HG03354 (cell line): ENCODE data around the gene SEMA3F.

Experiments
- ATAC-seq: cut with Tn5 transposase; IDR thresholded peaks from one replicate; pipeline ENCODE4 v1.9.1; 2021; ENCODE audit warnings: mild to moderate bottlenecking; ENCODE audit not compliant: unreplicated experiment, poor library complexity, severe bottlenecking

The SEMA3F gene

DNA sequence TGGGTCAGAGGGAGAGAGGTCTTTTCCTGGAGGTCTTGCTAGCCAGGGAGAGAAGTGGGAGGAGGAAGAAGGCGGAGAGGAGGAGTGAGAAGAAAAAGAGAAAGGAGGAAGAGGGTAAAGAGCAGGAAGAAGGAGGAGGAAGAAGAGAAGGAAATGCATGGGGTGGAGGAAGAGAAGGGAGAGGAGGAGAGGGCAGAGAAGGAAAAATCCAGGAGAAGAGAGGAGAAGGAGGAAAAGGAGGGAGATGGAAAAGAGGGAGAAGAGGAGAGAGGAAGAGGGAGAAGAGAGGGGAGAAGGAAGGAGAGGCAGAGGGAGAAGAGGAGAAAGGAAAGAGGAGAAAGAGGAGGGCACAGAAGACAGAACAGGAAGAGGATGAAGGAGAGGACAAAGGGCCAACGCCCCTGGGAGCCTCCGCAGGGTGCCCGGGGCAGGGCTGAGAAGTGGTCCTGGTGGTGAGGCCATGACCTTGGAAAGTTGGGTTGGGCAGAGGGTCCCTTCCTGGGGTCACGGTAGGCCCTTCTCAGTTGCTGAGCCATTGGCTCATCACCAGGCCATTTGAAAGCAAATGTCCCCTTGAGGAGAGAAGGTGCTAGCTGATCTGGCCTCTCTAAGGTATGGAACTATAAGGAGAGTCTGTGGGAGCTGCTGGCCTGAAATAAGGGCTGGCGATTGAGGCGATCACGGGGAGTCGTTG lies 1.2 kb upstream of the SEMA3F start:
- no peak for ATAC-seq

- peak; percentile 36 for ATAC-seq
Observed at GRCh38 chr3:50154476-50154839, 666 bp upstream of the SEMA3F start.

DNA sequence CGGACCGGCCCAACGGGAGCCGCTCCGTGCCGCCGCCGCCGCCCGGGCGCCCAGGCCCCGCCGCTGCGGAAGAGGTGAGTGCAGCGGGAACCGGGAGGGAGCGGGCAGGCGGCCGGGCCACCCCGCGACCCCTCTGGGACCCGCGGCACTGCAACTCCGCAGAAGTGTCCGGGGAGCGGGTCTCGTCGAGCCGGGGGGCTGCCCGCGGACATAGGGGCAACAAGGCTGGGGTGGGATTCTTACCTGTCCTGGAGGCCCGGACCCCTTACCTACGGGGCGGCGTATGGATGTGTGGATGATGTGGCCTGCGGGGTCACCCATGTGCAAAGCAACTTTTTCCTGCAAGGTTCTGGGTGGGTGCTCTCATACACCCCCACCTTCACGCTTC lies 361 bp downstream of the SEMA3F start:
- no peak for ATAC-seq

- no peak for ATAC-seq
Observed at GRCh38 chr3:50155891-50156290, 767 bp downstream of the SEMA3F start.

GRCh38 chr3:50156549-50157493 lies 1.7 kb downstream of the SEMA3F start:
- no peak for ATAC-seq

- ATAC-seq = no peak
Observed at GRCh38 chr3:50157827-50158529, 2.9 kb downstream of the SEMA3F start.

DNA sequence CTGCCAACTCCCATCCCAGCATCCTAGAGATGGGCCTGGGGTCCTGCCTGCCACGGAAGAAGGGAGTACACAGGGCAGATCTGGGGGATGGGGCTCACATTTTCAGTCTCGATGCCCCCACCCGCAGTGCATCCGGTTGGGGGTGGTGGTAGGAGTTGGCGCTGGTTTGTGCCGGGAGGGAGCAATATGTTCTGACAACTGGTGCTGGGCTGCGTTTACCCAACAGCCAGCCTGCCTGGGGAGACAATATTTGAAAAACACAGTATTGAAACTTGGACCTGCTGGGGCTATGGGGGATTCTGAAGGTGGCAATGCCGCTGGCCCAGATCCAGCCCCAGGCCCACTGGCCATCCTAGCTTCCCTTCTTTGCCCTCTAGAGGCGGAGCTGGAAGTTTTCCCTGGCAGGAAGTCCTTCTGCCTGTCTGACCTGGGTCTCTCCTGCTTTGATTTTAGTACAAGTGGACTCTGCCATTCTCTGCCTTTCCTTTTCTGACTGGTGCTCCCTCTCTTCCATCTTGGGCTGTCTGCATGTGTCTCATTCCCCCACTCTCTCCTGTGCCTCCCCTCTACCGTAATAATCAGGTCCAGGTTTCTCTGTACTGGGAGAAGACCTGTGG lies 3.5 kb downstream of the SEMA3F start:
- no peak for ATAC-seq

DNA sequence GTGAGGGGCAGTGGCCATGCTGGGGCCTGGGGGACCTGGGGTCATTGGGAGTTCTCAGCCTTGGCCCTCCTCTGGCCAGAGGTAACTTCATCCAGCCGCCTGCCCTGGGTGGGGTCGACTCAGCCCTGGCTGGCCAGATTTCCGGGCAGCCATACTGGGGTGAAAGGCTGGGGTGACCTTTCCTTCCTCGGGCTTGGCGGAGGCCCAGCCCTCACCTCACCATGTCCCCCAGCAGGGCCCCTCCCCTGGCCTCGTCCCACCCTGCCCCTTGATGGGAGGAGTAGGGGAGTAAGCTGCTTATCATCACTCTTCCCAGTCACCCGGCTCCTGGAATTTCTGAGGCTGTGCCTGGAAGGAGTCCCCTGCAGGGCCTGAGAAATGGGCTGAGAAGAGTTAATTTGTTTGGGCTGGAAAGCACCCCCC lies 5.4 kb downstream of the SEMA3F start:
- no peak for ATAC-seq

DNA sequence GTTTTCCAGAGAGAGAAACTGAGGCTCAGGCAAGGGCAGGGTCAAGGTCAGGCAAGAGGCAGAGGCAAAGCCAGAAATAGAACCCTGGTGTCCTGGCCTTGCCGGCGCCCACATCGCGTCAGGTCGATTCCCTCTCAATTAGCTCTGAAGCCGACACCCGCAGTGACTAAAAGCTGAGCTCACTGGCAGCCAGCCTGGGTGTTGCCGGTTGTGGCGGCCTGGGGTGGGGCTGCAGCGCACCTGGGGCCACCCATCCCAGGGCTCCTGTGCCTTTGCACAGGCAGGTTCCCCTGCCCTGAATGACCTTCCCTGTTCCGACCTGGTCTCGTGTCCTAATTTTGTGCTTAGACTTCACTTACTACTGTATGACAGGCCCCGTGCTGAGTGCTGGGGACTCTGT lies 6.2 kb downstream of the SEMA3F start:
- ATAC-seq = no peak

DNA sequence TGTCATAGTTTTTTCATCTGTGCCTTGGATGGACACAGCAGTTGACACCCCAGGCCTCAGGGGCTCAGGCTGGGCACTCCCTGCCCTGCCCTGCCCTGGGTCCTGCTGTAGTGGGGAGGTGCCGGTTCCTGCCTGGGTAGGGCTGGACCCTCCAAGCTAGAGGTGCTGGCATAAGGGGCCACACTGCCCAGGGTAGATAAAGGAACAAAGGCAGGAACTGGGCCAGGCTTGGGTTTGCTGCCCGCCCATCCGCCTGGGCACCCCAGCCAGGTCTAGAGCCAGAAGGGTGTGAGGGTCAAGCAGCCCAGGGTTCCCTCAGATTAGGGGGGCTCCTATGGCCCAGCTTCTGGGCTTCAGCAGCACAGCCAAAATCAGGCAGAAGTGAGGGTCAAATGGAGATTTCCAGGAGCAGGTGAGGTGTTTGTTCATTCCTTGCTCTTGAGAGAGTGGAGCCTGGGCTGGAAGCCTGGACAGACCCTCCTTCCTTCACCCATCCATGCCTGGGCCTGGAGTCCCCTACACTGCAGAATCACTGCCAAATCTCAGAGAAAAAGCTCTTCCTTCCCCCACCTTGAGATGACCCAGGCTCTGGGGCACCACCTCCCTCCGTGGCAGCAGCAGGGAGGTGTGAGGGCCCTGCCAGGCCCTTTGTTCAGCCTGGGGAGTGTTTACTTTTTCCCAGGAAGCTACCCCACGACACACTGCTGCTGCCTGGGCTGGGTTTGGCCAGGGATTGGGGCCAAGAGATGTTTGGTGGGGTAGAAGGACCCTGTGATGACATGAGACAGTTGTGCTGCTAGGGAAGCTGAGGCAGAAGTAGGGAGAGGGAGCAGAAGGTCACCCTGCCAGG lies 7.1 kb downstream of the SEMA3F start:
- no peak for ATAC-seq

DNA sequence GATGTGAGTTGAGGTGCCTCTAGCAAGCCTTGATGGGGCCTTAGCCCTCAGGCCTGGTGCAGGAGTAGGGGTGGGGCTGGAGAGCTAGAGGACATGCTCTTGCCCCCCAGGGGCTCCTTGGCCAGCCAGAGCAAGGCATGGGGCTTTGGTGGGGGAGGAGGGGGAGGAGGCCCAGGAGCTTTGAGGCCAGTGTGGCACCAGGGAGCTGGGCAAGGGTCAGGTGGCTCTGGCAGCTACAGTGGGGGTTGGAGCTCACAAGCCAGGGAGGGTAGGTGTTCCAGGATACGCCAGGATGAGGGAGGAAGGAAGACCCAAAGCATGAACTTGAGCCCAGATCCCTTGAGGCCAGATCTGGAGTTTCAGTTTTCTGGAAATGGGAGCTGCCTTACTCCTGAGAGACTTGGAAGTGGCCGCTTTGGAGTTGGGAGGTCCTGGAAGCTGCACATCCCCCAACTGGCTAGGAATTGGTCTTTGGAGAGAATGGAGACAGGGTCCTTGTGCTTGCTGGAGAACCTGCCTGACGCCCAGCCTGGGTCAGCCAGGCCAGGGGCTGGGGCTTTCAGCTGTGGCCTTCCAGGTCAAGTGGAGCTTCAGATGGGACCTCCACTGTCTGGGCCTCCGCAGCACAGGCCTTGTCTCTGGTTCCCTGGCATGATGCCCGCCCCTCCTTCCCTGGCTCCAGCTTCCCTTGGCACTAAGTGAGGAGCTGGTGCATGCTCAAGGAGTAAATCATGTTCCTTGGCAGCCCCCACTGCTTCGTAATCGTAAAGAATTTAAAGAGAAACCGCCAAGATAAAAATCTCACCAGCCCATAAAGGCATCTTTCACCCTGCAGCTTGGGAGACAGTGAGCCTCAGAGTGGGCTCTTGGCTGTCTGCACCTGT lies 8.7 kb downstream of the SEMA3F start:
- no peak for ATAC-seq

DNA sequence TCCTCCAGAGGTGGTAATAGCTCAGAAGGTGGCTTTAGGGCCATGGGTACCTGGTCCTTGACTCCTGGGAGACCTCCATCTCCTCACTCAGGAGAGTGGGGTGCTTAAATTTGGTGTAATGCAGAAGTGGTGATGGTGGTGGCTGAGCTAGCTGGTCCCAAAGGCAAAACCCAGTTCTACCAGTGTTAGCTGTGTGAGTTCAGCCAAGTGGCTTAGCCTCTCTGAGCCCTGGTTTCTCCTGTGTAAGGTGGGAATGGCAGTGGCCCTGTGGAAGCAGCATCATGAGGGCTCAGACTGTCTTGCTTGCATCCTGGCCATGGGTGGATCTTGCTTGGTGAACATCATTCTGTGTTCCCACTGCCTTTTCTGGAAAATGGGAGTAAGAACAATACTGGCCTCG lies 9.4 kb downstream of the SEMA3F start:
- no peak for ATAC-seq

DNA sequence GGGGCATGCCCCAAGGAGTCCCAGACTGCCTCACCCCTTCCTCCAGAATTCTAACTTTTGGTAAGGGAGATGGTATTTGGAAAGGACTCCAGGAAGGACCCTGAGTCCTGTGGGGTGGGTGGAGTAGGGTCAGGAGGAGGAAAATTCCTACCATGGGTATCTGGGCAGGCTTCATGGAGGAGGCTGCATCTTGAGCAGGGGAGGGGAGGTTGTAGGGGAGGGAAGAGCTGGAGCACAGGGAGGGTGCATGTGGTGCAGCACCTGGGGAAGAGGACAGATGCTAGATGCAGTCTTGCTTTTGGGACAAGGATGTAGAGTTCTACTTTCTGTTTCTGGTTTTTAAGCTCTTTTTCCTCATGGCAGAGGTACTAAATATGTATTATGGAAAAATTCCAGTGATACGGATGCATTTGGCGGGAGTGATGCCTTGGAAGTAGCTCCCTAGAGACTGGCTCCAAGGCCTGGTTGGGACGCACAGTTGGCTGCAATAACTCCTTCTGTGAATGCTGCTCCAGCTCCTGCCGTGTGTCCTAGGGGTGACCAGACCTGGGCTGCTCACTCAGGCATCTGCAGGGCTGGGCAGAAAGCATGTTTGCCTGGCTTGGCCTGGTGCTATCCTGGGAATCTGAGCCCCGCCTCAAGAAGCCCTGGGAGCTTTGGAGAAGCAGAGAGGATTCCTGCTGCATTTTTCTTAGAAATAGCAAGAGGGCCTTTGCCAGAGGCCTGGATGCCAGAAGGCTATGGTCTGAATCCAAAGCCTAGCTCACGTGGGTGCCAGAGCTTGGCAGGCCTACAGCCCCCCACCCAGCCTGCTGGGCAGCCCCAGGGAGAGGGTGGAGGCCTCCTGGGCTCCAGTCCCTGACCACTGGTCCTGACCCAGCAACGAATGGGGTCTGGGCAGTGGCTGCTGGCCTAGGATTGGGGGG lies 10.1 kb downstream of the SEMA3F start:
- ATAC-seq = no peak

DNA sequence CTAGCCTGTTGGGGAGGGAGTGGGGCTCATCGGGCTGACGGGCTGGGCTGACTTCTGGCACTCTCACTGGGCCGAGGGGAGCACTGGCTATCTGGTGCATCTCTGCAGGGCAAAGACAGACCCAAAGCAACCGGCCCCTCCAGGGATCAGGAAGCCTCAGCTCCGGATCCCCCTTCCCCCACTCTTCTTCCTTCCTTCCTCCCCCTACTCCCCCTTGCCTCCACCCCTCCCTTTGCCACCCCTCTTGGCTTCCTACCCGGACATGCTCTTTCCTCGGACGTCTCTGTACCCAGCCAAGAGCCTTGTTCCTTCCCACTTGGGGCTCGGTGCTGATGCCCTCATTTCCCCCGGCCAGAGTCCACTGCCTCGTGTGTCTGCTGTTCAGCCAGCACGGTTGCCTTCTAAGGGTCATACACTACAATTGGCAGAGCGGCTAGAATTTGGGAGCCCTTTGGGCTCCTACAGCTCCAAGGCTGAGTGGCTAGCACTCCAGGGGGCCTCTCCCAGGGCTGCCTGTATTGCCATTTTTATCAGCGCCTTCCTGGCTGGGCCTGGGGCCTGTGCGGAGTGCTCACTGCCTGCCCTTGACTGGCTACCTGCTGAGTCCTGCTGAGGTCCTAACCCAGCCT lies 10.9 kb downstream of the SEMA3F start:
- no peak for ATAC-seq

GRCh38 chr3:50166620-50167019 lies 11.5 kb downstream of the SEMA3F start:
- ATAC-seq = no peak

GRCh38 chr3:50167069-50167840 lies 12.1 kb downstream of the SEMA3F start:
- ATAC-seq = no peak
